ENCODE results near the gene GPR27. TPM values are rescaled to one million over a fixed set of nuclear protein-coding genes. Genes with fewer than 3 reads are reported as not detected.

The GPR27 gene
- total and polyA plus RNA-seq, 2 of the 8 experiments (the other 6 are each of a cell fraction or from before 2014, with no cell fraction given), result 11.3 to 12.5 TPM

DNA sequence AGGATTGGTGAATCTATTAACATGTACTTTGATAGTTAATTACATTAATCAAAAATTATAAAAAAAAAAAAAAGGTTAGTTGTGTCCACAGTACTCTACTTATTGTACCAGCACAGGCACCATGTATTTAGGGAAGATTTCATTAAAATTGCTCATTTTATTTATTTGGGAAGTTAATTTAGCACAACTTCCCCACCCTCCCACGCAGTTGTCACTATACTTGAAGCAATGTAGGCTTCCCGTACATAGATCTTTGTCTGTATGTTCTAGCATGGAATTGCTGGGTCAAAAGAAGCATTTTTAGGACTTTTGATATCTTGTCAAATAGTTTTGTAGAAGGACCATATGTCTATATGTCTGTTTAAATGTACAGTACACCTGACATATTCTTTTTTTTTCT lies 4.4 kb downstream of the GPR27 start:
- H3K36me3 ChIP-seq (ENCODE audit: control insufficient read depth in 2 of 4, insufficient read depth in 4 of 4, low read length in 3 of 4), result no peaks in the 10 kb centered on the region
- TF ChIP-seq USF2 (IDR thresholded peaks at IDR 0.05; ENCODE audit: low read length), result no peak
- no peak for TF ChIP-seq RXRA (IDR thresholded peaks at IDR 0.05; ENCODE audit: insufficient read depth, low read depth, low read length)
- no peak for TF ChIP-seq ATF3 (IDR thresholded peaks at IDR 0.05; ENCODE audit: insufficient read depth, low read depth, low read length)
- TF ChIP-seq BCL11A (IDR thresholded peaks at IDR 0.05; ENCODE audit: low read depth in 2 of 2, low read length in 2 of 2), result no peak
- TF ChIP-seq RFX5 (IDR thresholded peaks at IDR 0.05; ENCODE audit: borderline replicate concordance, low read depth, low read length), result no peak
- no peak for TF ChIP-seq KDM4A (IDR thresholded peaks at IDR 0.05; ENCODE audit: low read depth, low read length, severe bottlenecking)
- no peak for TF ChIP-seq TEAD4 (IDR thresholded peaks at IDR 0.05; ENCODE audit: low read depth, low read length)
- TF ChIP-seq EGR1 (IDR thresholded peaks at IDR 0.05; ENCODE audit: borderline replicate concordance, low read depth, low read length), result no peak

More for the DNA sequence above, 4.4 kb downstream of the GPR27 start:
- no peak overlapping the region for H3K9ac ChIP-seq (replicated peaks in 1 of 4; ENCODE audit: extremely low read depth in 1 of 4, low read depth in 3 of 4, low read length in 3 of 4)
- H3K4me3 ChIP-seq (ENCODE audit: extremely low read depth in 1 of 4, insufficient read depth in 2 of 4, low read depth in 3 of 4, low read length in 4 of 4), result no peak overlapping the region
- no peak overlapping the region for H3K14ac ChIP-seq (ENCODE audit: insufficient read length)
- 96% methylated on average over 2 of the region's 2 CpGs; no CpG with 5 or more reads in 1 of the 2 experiments for WGBS, 2 experiments (ENCODE audit: extremely low coverage in 1 of 2, insufficient coverage in 1 of 2, insufficient read length in 1 of 2, insufficient replicate concordance in 2 of 2, low coverage in 1 of 2, low lambda C conversion rate in 2 of 2, missing lambda C conversion rate in 1 of 2)
- no peak overlapping the region for H2BK5ac ChIP-seq (ENCODE audit: low read depth, low read length)
- H3K79me1 ChIP-seq (ENCODE audit: low read depth, low read length), result no peaks in the 10 kb centered on the region
- no peak overlapping the region for H2AK5ac ChIP-seq (ENCODE audit: low read depth, low read length)
- no peak overlapping the region for H3K23ac ChIP-seq (ENCODE audit: insufficient read length)
- H2AFZ ChIP-seq (ENCODE audit: low read length), result no peak overlapping the region
- no peak for FAIRE-seq
- peaks cover 0 to 7% (median 5%) of the 10 kb centered on the region in 4 experiments for H3K4me1 ChIP-seq (replicated peaks in 1 of 4; ENCODE audit: control insufficient read depth in 3 of 4, insufficient read depth in 4 of 4, low read length in 3 of 4)
- H3K23me2 ChIP-seq (ENCODE audit: low read depth, low read length), result peaks cover 10% of the 10 kb centered on the region; the same call in 1 of the 2 replicates
- CTCF ChIA-PET (ENCODE audit: partially characterized antibody), result interaction anchor here (0.8 to 2.0 kb wide), 2 partner anchors 29 to 118 kb away, joined by 3 to 5 read pairs; no protein-coding TSS in a partner anchor
- H3K79me2 ChIP-seq (ENCODE audit: control insufficient read depth in 1 of 2, insufficient read depth in 2 of 2, low read length in 2 of 2), result no peaks in the 10 kb centered on the region; a peak in 1 of 4 replicates
- H3K56ac ChIP-seq (replicated peaks; ENCODE audit: insufficient read length, low read depth, low read length), result no peak overlapping the region
- DNase-seq (ENCODE audit: low read depth in 1 of 2, low spot score in 2 of 2), result no peak
- H3K4ac ChIP-seq (replicated peaks; ENCODE audit: insufficient read length, low read depth, low read length), result no peak overlapping the region
- H2BK120ac ChIP-seq (replicated peaks; ENCODE audit: low read depth, low read length), result no peak overlapping the region
- no peaks in the 10 kb centered on the region for H4K20me1 ChIP-seq (replicated peaks in 1 of 2; ENCODE audit: control insufficient read depth in 1 of 2, insufficient read depth in 2 of 2, low read length in 2 of 2)
- H2BK20ac ChIP-seq (ENCODE audit: low read length), result no peak overlapping the region
- H4K8ac ChIP-seq (ENCODE audit: extremely low read depth, insufficient read depth, low read length), result no peak overlapping the region
- POLR2A ChIA-PET (ENCODE audit: partially characterized antibody), result no interaction called here
- no peak overlapping the region for H2BK15ac ChIP-seq (ENCODE audit: low read length)
- H3K9me3 ChIP-seq (ENCODE audit: insufficient read depth in 2 of 2, low read depth in 1 of 2, low read length in 1 of 2), result no peaks in the 10 kb centered on the region
- H3K4me2 ChIP-seq (ENCODE audit: insufficient read depth in 1 of 2, low read depth in 2 of 2, low read length in 2 of 2), result no peak overlapping the region
- no peak overlapping the region for H2BK12ac ChIP-seq (ENCODE audit: low read depth, low read length)
- H4K91ac ChIP-seq (replicated peaks; ENCODE audit: insufficient read length, low read length), result no peak overlapping the region
- no peak overlapping the region for H3K27ac ChIP-seq (ENCODE audit: low read depth, low read length)
- no peak overlapping the region for H4K5ac ChIP-seq (ENCODE audit: insufficient read length, low read depth, low read length)
- peaks cover 9 to 26% (median 21%) of the 10 kb centered on the region in 4 experiments; a peak in 6 of 7 replicates for H3K27me3 ChIP-seq (replicated peaks in 1 of 4; ENCODE audit: control insufficient read depth in 3 of 4, extremely low read depth in 1 of 4, insufficient read depth in 3 of 4, low read length in 3 of 4)
- no peak overlapping the region for H3K18ac ChIP-seq (ENCODE audit: extremely low read depth, low read length)

Measured in H1 (cell line).